Breast epithelium (tissue), 4 donors: ENCODE results near the gene SLC35F3. TPM values are rescaled to one million over a fixed set of nuclear protein-coding genes. Genes with fewer than 3 reads are reported as not detected.

Experiments
- DNase-seq, 2 donors: peaks; one replicate each; pipeline ENCODE4 v3.0.0-alpha.2; 2019; ENCODE audit warnings: low spot score in 2 of 2
- H3K27ac ChIP-seq, 2 donors: fragments of 200-600 bp; sonication (generic) in 1 of 2; one replicate each; pipeline ENCODE4 v1.5.1; 2016 to 2019; ENCODE audit warnings: mild to moderate bottlenecking in 1 of 2
- H3K27me3 ChIP-seq, 2 donors: fragments of 200-600 bp; sonication (generic) in 1 of 2; one replicate each; pipeline versions ENCODE4 v1.5.1 to v1.6.0; 2017 to 2019; ENCODE audit warnings: control low read depth in 1 of 2, mild to moderate bottlenecking in 1 of 2
- H3K36me3 ChIP-seq: fragments of 200-600 bp; one replicate; pipeline ENCODE4 v1.5.1; 2019
- H3K4me1 ChIP-seq, 2 donors: fragments of 200-600 bp; sonication (generic); one replicate each; pipeline ENCODE4 v1.5.1; 2016 to 2019; ENCODE audit warnings: control low read depth in 1 of 2
- H3K4me3 ChIP-seq, 3 donors: fragments of 200-600 bp; sonication (generic); 1 replicate in 2 of 3; 2 replicates in 1 of 3; pipeline ENCODE4 v1.5.1; 2016 to 2019; ENCODE audit warnings: mild to moderate bottlenecking in 3 of 3, moderate library complexity in 2 of 3
- H3K9me3 ChIP-seq, 2 donors: fragments of 200-600 bp; sonication (generic) in 1 of 2; one replicate each; pipeline ENCODE4 v1.5.1; 2016 to 2019; ENCODE audit warnings: control low read depth in 1 of 2
- POLR2A ChIP-seq: fragments of 450-650 bp; IDR thresholded peaks from one replicate; pipeline ENCODE4 v1.6.1; 2016; ENCODE audit warnings: antibody characterized with exemption, mild to moderate bottlenecking, moderate library complexity
- POLR2AphosphoS5 ChIP-seq, 3 donors: sonication (generic); formaldehyde crosslinking; IDR thresholded peaks; one replicate each; pipeline ENCODE4 v1.6.1; 2017; ENCODE audit warnings: antibody characterized with exemption in 3 of 3
- intact Hi-C: fragments of 100-400 bp; cut with DNase I; formaldehyde crosslinking; loops from one replicate; pipeline ENCODE4 v1.15.1; 2023; ENCODE audit warnings: low total_unique reads
- total RNA-seq, 3 donors: library from RNA; depleted of rRNA; stranded (reverse); fragments of >200 nt; gene quantifications; one replicate each; pipeline ENCODE4 v1.1.0, GENCODE V29; 2016
- TF ChIP-seq, protein P1 (sequence below), 3 donors: fragments of 450-650 bp; IDR thresholded peaks; one replicate each; pipeline ENCODE4 v1.5.1; 2016 to 2017; ENCODE audit warnings: antibody characterized with exemption in 3 of 3, mild to moderate bottlenecking in 3 of 3, moderate library complexity in 3 of 3

Gene SLC35F3
- total RNA-seq, 3 donors from 2014 or later: 8.8 to 13.0 TPM; not detected in 1

GRCh38 chr1:234238060-234238459, 333.6 kb downstream of the SLC35F3 start:
- DNase-seq: no peak
- no peak overlapping the region for H3K4me3 ChIP-seq
- H3K27ac ChIP-seq: no peak overlapping the region
- H3K4me1 ChIP-seq: no peaks in the 10 kb centered on the region
- no peaks in the 10 kb centered on the region for H3K27me3 ChIP-seq
- no peaks in the 10 kb centered on the region for H3K36me3 ChIP-seq
- TF ChIP-seq, protein P1, sequence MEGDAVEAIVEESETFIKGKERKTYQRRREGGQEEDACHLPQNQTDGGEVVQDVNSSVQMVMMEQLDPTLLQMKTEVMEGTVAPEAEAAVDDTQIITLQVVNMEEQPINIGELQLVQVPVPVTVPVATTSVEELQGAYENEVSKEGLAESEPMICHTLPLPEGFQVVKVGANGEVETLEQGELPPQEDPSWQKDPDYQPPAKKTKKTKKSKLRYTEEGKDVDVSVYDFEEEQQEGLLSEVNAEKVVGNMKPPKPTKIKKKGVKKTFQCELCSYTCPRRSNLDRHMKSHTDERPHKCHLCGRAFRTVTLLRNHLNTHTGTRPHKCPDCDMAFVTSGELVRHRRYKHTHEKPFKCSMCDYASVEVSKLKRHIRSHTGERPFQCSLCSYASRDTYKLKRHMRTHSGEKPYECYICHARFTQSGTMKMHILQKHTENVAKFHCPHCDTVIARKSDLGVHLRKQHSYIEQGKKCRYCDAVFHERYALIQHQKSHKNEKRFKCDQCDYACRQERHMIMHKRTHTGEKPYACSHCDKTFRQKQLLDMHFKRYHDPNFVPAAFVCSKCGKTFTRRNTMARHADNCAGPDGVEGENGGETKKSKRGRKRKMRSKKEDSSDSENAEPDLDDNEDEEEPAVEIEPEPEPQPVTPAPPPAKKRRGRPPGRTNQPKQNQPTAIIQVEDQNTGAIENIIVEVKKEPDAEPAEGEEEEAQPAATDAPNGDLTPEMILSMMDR (IDR thresholded peaks at IDR 0.05): no peak
- TF ChIP-seq POLR2A (no peak), POLR2AphosphoS5 (IDR thresholded peaks at IDR 0.05) (no peak)
- intact Hi-C loops: no loop called here
- H3K9me3 ChIP-seq: no peaks in the 10 kb centered on the region

- DNase-seq: no peak
- H3K27ac ChIP-seq: no peak overlapping the region
- H3K4me1 ChIP-seq: no peaks in the 10 kb centered on the region
- H3K9me3 ChIP-seq: no peaks in the 10 kb centered on the region
- intact Hi-C loops: no loop called here
- no peaks in the 10 kb centered on the region for H3K27me3 ChIP-seq
- TF ChIP-seq POLR2AphosphoS5 (IDR thresholded peaks at IDR 0.05) (no peak), POLR2A (no peak)
- TF ChIP-seq, protein P1 (IDR thresholded peaks at IDR 0.05): no peak
- H3K4me3 ChIP-seq: no peak overlapping the region
- H3K36me3 ChIP-seq: no peaks in the 10 kb centered on the region
Observed at GRCh38 chr1:234239515-234239914, 335.0 kb downstream of the SLC35F3 start.

DNA sequence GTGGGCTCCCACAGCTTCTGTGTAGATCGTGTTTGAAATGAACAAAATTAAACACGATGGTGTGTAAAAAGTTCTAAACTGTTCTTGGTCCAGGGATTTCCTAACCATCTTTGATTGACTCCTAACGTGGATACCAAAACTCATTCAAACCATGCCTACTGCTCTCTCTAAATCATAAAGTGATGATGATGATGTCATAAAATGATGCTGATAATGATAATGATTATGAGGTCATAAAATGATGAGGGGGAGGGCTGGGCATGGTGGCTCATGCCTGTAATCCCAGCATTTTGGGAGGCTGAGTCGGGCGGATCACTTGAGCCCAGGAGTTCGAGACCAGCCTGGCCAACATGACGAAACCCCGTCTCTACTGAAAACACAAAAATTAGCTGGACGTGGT, 335.5 kb downstream of the SLC35F3 start:
- Histone ChIP-seq H3K4me3 (no peak overlapping the region), H3K27ac (no peak overlapping the region), H3K36me3 (no peaks in the 10 kb centered on the region), H3K4me1 (no peaks in the 10 kb centered on the region), H3K9me3 (no peaks in the 10 kb centered on the region), H3K27me3 (no peaks in the 10 kb centered on the region)
- TF ChIP-seq POLR2AphosphoS5 (IDR thresholded peaks at IDR 0.05) (no peak), POLR2A (no peak)
- TF ChIP-seq, protein P1 (IDR thresholded peaks at IDR 0.05): no peak
- no peak for DNase-seq
- intact Hi-C loops: no loop called here

DNA sequence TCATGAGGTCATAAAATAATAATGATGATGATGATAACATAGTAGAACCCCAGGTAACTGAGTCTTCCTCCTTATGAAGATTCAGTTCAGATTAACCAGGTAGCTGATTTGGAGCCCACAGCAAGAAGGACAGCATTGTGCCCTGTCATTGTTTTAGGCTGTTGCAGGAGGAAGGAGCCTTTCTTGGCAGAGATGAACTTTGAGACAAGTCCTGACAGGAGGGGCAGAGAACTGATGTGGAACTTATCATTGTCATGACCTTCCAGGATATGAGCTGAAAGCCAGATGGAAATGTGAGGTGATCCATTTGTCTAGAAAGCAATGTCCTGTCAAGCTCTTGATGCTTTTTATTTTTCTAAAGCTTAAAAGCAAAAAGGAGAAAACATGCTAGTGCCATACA, 336.2 kb downstream of the SLC35F3 start:
- H3K4me3 ChIP-seq: no peak overlapping the region
- intact Hi-C loops: no loop called here
- no peaks in the 10 kb centered on the region for H3K4me1 ChIP-seq
- H3K27ac ChIP-seq: no peak overlapping the region
- no peaks in the 10 kb centered on the region for H3K27me3 ChIP-seq
- TF ChIP-seq POLR2A (no peak), POLR2AphosphoS5 (IDR thresholded peaks at IDR 0.05) (no peak)
- TF ChIP-seq, protein P1 (IDR thresholded peaks at IDR 0.05): no peak
- no peaks in the 10 kb centered on the region for H3K36me3 ChIP-seq
- no peak for DNase-seq
- no peaks in the 10 kb centered on the region for H3K9me3 ChIP-seq

DNA sequence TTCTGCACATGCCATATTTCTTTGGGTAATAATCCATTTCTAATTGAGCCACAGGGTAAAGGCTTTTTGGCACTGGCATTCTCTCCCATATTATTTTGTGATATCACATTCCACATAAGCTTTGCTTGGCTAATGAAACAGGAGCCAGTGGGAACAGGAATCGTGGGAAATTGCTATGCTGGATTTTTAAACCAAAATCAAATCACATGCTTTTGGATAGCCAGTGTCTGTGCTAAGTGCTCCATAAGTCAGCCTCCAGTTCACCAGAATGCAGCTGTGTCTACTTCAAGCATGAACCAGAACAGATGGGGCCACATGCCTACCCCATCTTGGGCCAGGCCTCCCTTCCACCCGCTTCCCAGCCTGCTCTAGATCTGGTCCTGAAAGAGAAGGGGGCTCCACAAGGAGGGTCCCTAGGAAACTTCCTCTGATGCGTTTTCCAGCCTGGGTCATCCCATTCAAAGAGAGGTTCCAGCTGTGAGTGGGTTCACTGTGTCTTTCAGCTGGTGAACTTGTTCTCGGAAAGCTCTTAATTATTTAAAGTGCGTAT, 337.5 kb downstream of the SLC35F3 start:
- Histone ChIP-seq H3K9me3 (no peaks in the 10 kb centered on the region), H3K4me3 (no peak overlapping the region), H3K27me3 (no peaks in the 10 kb centered on the region), H3K27ac (no peak overlapping the region), H3K4me1 (no peaks in the 10 kb centered on the region), H3K36me3 (no peaks in the 10 kb centered on the region)
- DNase-seq: no peak
- intact Hi-C loops: no loop called here
- TF ChIP-seq, protein P1 (IDR thresholded peaks at IDR 0.05): no peak
- TF ChIP-seq POLR2A (no peak), POLR2AphosphoS5 (IDR thresholded peaks at IDR 0.05) (no peak)
